ENCODE data around the gene ZC3H12A.

DNA sequence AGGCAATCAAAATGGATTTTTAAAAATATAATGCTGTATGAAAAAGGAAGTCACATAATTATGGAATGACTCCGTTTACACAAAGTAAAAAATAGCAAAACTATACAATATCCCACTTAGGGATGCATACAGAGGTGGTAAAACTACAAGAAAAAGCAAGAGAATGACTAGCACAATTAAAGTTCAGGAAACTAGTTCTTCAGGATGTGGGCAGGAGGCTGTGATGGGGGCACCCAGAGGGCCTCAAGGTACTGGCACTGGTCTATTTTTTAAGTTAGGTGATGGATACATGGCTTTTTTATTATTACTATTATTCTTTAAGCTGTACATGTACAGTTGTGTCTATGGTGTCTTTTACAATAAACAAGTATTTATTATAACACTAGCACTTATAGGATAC lies 1.4 kb upstream of the ZC3H12A start:
- TF ChIP-seq, protein P1, sequence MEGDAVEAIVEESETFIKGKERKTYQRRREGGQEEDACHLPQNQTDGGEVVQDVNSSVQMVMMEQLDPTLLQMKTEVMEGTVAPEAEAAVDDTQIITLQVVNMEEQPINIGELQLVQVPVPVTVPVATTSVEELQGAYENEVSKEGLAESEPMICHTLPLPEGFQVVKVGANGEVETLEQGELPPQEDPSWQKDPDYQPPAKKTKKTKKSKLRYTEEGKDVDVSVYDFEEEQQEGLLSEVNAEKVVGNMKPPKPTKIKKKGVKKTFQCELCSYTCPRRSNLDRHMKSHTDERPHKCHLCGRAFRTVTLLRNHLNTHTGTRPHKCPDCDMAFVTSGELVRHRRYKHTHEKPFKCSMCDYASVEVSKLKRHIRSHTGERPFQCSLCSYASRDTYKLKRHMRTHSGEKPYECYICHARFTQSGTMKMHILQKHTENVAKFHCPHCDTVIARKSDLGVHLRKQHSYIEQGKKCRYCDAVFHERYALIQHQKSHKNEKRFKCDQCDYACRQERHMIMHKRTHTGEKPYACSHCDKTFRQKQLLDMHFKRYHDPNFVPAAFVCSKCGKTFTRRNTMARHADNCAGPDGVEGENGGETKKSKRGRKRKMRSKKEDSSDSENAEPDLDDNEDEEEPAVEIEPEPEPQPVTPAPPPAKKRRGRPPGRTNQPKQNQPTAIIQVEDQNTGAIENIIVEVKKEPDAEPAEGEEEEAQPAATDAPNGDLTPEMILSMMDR (IDR thresholded peaks at IDR 0.05; ENCODE audit: low read depth, low read length), result no peak
- TF ChIP-seq EZH2phosphoT487 (IDR thresholded peaks at IDR 0.05; ENCODE audit: low read depth), result no peak
